Endothelial cell (in vitro differentiated cells): ENCODE data around the gene POF1B. TPM values are rescaled to one million over a fixed set of nuclear protein-coding genes. Genes with fewer than 3 reads are reported as not detected.

Experiments
- DNase-seq: peaks from one replicate; pipeline ENCODE4 v3.0.0; 2021; ENCODE audit warnings: low spot score
- H3K27ac Mint-ChIP-seq: one replicate; pipeline ENCODE4 v1.8.0; 2021; ENCODE audit warnings: mixed read lengths, inconsistent platforms; ENCODE audit not compliant: unreplicated experiment
- H3K27me3 Mint-ChIP-seq: one replicate; pipeline ENCODE4 v1.8.0; 2021; ENCODE audit warnings: mild to moderate bottlenecking, moderate library complexity, mixed read lengths, inconsistent platforms; ENCODE audit not compliant: unreplicated experiment
- H3K36me3 Mint-ChIP-seq: one replicate; pipeline ENCODE4 v1.8.0; 2021; ENCODE audit warnings: mild to moderate bottlenecking, low read depth, mixed read lengths, inconsistent platforms; ENCODE audit not compliant: unreplicated experiment
- H3K4me1 Mint-ChIP-seq: one replicate; pipeline ENCODE4 v1.8.0; 2021; ENCODE audit warnings: mild to moderate bottlenecking, mixed read lengths, inconsistent platforms; ENCODE audit not compliant: unreplicated experiment
- H3K4me3 Mint-ChIP-seq: one replicate; pipeline ENCODE4 v1.8.0; 2021; ENCODE audit warnings: mild to moderate bottlenecking, mixed read lengths, inconsistent platforms; ENCODE audit not compliant: unreplicated experiment
- H3K9me3 Mint-ChIP-seq: one replicate; pipeline ENCODE4 v1.8.0; 2021; ENCODE audit warnings: mixed read lengths, inconsistent platforms; ENCODE audit not compliant: unreplicated experiment
- CTCF ChIP-seq: fragments of 200-600 bp; sonication (generic); IDR thresholded peaks from one replicate; pipeline ENCODE4 v1.5.0; 2021; ENCODE audit warnings: antibody characterized with exemption; ENCODE audit not compliant: unreplicated experiment
- long read RNA-seq: library from polyadenylated mRNA; unstranded; transcript quantifications from one replicate; pipeline ENCODE4 v2.0.0, GENCODE V29; 2020; ENCODE audit not compliant: unreplicated experiment
- total RNA-seq: library from RNA; stranded (reverse); fragmentation: NEBNext Ultra II Directional; extraction: Animal tissue kit (Norgen Biotek cat#: 25700); gene quantifications from one replicate; pipeline ENCODE4 v1.2.1, GENCODE V29; 2021; ENCODE audit not compliant: unreplicated experiment

The POF1B gene
- total RNA-seq, result not detected
- long read RNA-seq, result 0 reads

DNA sequence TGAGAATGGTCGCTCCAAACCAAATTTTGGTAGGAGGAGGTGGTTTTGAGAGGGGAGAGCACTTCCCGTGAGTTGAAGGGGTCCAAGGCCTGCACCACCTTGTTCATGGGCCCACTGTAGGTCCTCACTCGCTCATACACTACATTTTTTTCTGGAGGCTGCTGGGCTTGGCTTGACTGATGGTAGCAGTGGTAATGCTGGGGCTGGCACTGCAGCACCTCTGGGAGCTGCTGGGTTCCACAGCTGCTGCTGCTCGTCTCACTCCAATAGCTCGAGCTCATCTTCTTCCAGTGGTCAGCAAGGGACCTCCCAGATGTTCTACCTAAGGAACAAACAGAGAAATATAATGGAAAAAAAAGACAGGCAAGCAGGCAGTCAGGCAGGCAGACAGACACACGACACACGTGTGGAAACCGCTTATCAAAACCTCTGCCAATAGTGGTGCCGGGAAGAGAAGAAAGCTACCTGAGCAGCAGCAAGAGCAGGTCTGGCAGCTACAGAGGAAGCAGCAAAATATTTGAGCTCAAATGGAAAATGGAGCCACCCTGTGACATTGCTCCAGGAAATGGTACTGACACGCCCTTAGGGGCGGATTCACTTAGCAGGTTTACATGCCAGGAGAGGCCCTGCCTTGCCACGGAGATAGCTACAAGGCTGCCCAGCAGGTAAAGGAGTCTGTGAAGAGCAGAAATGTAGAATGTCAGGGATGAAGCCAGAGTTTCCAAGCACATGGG, at the start of gene POF1B:
TSS of gene POF1B (minus strand) at position 492 of the 734 bp plus-strand sequence. CDS start at position 281, 211 bp downstream.
- no peak for DNase-seq
- Mint-ChIP-seq H3K9me3 (no peaks in the 10 kb centered on the region), H3K4me1 (no peaks in the 10 kb centered on the region), H3K27ac (no peak within 1 kb of the TSS), H3K4me3 (no peak within 1 kb of the TSS), H3K27me3 (no peaks in the 10 kb centered on the region), H3K36me3 (no peaks in the 10 kb centered on the region)
- TF ChIP-seq CTCF, result no peak

DNA sequence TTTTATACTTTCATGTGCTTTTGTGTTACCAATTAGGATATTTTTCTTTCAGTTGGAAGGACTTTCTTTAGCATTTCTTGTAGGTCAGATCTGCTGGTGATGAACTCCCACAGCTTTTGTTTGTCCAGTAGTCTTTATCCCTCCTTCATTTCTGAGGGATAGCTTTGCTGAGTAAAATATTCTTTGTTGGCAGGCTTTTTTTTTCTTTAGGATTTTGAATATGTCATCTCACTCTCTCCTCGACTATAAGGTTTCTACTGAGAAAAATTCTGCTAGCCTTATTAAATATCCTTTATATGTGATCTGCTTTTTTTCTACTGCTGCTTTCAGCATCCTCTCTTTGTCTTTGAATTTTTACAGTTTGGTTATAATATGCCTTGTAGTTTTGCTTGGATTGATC, 49.6 kb upstream of the POF1B start:
- H3K9me3 Mint-ChIP-seq, result no peaks in the 10 kb centered on the region
- DNase-seq, result no peak
- no peak overlapping the region for H3K27ac Mint-ChIP-seq
- no peaks in the 10 kb centered on the region for H3K36me3 Mint-ChIP-seq
- no peak for TF ChIP-seq CTCF
- no peaks in the 10 kb centered on the region for H3K27me3 Mint-ChIP-seq
- no peak overlapping the region for H3K4me3 Mint-ChIP-seq
- H3K4me1 Mint-ChIP-seq, result no peaks in the 10 kb centered on the region

- Mint-ChIP-seq H3K27me3 (no peaks in the 10 kb centered on the region), H3K9me3 (no peaks in the 10 kb centered on the region), H3K4me3 (no peak overlapping the region), H3K4me1 (no peaks in the 10 kb centered on the region), H3K27ac (no peak overlapping the region), H3K36me3 (no peaks in the 10 kb centered on the region)
- DNase-seq, result no peak
- TF ChIP-seq CTCF, result no peak
Observed at GRCh38 chrX:85419293-85419692, 39.8 kb upstream of the POF1B start.

DNA sequence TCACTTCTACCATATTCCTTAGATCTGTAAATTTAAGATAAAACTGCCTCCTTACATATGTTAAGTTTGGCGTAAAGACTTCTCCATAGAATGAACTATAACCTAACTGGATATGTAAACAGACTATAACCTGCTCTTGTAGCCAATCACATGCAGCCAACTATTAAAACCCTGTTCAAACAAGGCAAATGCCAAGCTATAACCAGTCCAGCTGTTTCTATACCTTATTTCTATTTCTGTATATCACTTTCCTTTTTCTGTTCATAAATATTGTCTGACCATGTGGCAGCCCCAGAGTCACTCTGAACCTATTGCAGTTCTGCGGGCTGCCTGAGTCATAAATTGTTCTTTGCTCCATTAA, 12.4 kb upstream of the POF1B start:
- Mint-ChIP-seq H3K9me3 (no peaks in the 10 kb centered on the region), H3K4me1 (no peaks in the 10 kb centered on the region), H3K27me3 (no peaks in the 10 kb centered on the region), H3K4me3 (no peak overlapping the region), H3K36me3 (no peaks in the 10 kb centered on the region), H3K27ac (no peak overlapping the region)
- no peak for TF ChIP-seq CTCF
- no peak for DNase-seq

GRCh38 chrX:85391185-85391877, 11.9 kb upstream of the POF1B start:
- Mint-ChIP-seq H3K27me3 (no peaks in the 10 kb centered on the region), H3K9me3 (no peaks in the 10 kb centered on the region), H3K4me3 (no peak overlapping the region), H3K4me1 (no peaks in the 10 kb centered on the region), H3K27ac (no peak overlapping the region), H3K36me3 (no peaks in the 10 kb centered on the region)
- no peak for DNase-seq
- no peak for TF ChIP-seq CTCF
